K562 (cell line): ENCODE measurements around the gene SAMD9L. TPM values are rescaled to one million over a fixed set of nuclear protein-coding genes. Genes with fewer than 3 reads are reported as not detected.
A peak's percentile ranks its signal among the peaks of the same experiment; 100 is the strongest.
"Not testable (repeated sequence)": the region's sequence is repeated elsewhere in the genome, so short reads cannot be mapped to it uniquely, and the experiment has no call there.

Experiments used
- ATAC-seq: fragments of 200-7000 bp; cut with Tn5 transposase; 3 replicates; pipeline ENCODE4 v1.9.1; 2020; ENCODE audit warnings: moderate library complexity
- BruUV-seq: library from RNA; stranded (reverse); fragments of 400-500 nt; replicated peaks from 2 replicates; lab custom pipeline; 2021; lab: Mats Ljungman, UMichigan
- CTCF ChIA-PET: fragments of 300-600 bp; formaldehyde crosslinking; extraction: SDS; loops from one replicate; lab custom pipeline; 2021; ENCODE audit warnings: low intra/inter-chr PET ratio; lab: Yijun Ruan, JAX
- POLR2A ChIA-PET: fragments of 300-600, 350-650 bp; sonication (Branson Sonifier 250); formaldehyde crosslinking; extraction: SDS; loops from one replicate; lab custom pipeline; 2021; ENCODE audit warnings: antibody characterized with exemption, inconsistent platforms; lab: Yijun Ruan, JAX
- DNase-seq, 4 experiments: peaks; one replicate each; pipeline versions ENCODE4 v3.0.0 to v3.0.0-alpha.2; 2011 to 2018; ENCODE audit warnings: low spot score in 3 of 4, mixed read lengths in 3 of 4; ENCODE audit errors: extremely low read depth in 1 of 4
- FAIRE-seq: peaks from 2 replicates; lab custom pipeline; 2011; peaks lifted over from hg19 to GRCh38; lab: Jason Lieb, UNC
- H2AFZ ChIP-seq: 2 replicates; pipeline ENCODE4 v1.6.0; 2011; ENCODE audit warnings: low read depth, low read length, control low read depth, inconsistent platforms
- H3K27ac ChIP-seq: fragments of 200-600 bp; 3 replicates; pipeline ENCODE4 v1.8.0; 2011; ENCODE audit warnings: low read depth, mild to moderate bottlenecking, control low read depth, inconsistent platforms, low read length, moderate library complexity, mixed read lengths; ENCODE audit errors: extremely low read depth
- H3K27me3 ChIP-seq, 2 experiments: fragments of 300-600 bp in 1 of 2; 2 replicates in 1 of 2; 3 replicates in 1 of 2; pipeline versions ENCODE4 v1.6.0 to v1.8.0; 2011; ENCODE audit warnings: inconsistent platforms in 2 of 2, low read length in 2 of 2, mild to moderate bottlenecking in 1 of 2, mixed read lengths in 1 of 2, moderate library complexity in 1 of 2; ENCODE audit not compliant: control insufficient read depth in 2 of 2, insufficient read depth in 2 of 2
- H3K36me3 ChIP-seq: fragments of 300-600 bp; 3 replicates; pipeline ENCODE4 v1.8.0; 2011; ENCODE audit warnings: mild to moderate bottlenecking, low read length, inconsistent platforms; ENCODE audit not compliant: control insufficient read depth, insufficient read depth
- H3K4me1 ChIP-seq, 2 experiments: fragments of 200-600 bp in 1 of 2; replicated peaks in 1 of 2; 2 replicates in 1 of 2; 3 replicates in 1 of 2; pipeline versions ENCODE4 v1.5.1 to v1.8.0; 2011; ENCODE audit warnings: inconsistent platforms in 2 of 2, low read length in 2 of 2, mild to moderate bottlenecking in 1 of 2, mixed read lengths in 1 of 2, moderate library complexity in 1 of 2; ENCODE audit not compliant: control insufficient read depth in 2 of 2, insufficient read depth in 2 of 2
- H3K4me2 ChIP-seq: 2 replicates; pipeline ENCODE4 v1.6.1; 2011; ENCODE audit warnings: low read length, control low read depth, inconsistent platforms, mixed read lengths; ENCODE audit not compliant: insufficient read depth
- H3K4me3 ChIP-seq: fragments of 200-600 bp; sonication (generic), shearing (Covaris generic); 2 replicates; pipeline ENCODE4 v1.5.1; 2016; ENCODE audit warnings: control low read depth, inconsistent platforms
- H3K79me2 ChIP-seq: fragments of 200-600 bp; 3 replicates; pipeline ENCODE4 v1.8.0; 2011; ENCODE audit warnings: low read length, inconsistent platforms; ENCODE audit not compliant: control insufficient read depth, insufficient read depth
- H3K9ac ChIP-seq, 2 experiments: 2 replicates each; pipeline versions ENCODE4 v1.6.0 to v1.6.1; 2011; ENCODE audit warnings: low read depth in 2 of 2, low read length in 2 of 2, control low read depth in 1 of 2, inconsistent platforms in 1 of 2, mild to moderate bottlenecking in 1 of 2, mixed read lengths in 1 of 2; ENCODE audit not compliant: insufficient read depth in 1 of 2
- H3K9me1 ChIP-seq: one replicate; pipeline ENCODE4 v1.6.0; 2011; ENCODE audit warnings: inconsistent platforms, mild to moderate bottlenecking, low read length, moderate library complexity; ENCODE audit not compliant: control insufficient read depth, insufficient read depth
- H3K9me3 ChIP-seq: replicated peaks from 2 replicates; pipeline ENCODE4 v1.5.1; 2011; ENCODE audit warnings: low read depth, low read length, inconsistent platforms; ENCODE audit not compliant: control insufficient read depth, insufficient read depth
- H4K20me1 ChIP-seq: replicated peaks from 2 replicates; pipeline ENCODE4 v1.6.1; 2011; ENCODE audit warnings: low read length, inconsistent platforms, mixed read lengths; ENCODE audit not compliant: control insufficient read depth, insufficient read depth
- BCOR ChIP-seq: fragments of 450-650 bp; IDR thresholded peaks from 2 replicates; pipeline ENCODE4 v1.6.1; 2016
- ZNF146 ChIP-seq: IDR thresholded peaks from one replicate; pipeline ENCODE4 v1.6.1; 2018; ENCODE audit warnings: missing compliant biosample characterization; ENCODE audit not compliant: unreplicated experiment
- WGBS: fragments of 100-300 bp; shearing (Covaris generic); methylation state at CpG from one replicate; pipeline ENCODE4 v1.1.6; 2016; ENCODE audit warnings: low coverage, mixed read lengths; ENCODE audit not compliant: insufficient coverage; ENCODE audit errors: missing lambda C conversion rate; 5-methylcytosine and 5-hydroxymethylcytosine counted together
- in situ Hi-C: fragments of 300-500 bp; cut with MboI; formaldehyde crosslinking; loops from 4 replicates; pipeline ENCODE4 v1.15.0; 2018; ENCODE audit warnings: inconsistent platforms, mixed read lengths
- intact Hi-C: fragments of 100-400 bp; cut with micrococcal nuclease; formaldehyde crosslinking; loops from 2 replicates; pipeline ENCODE4 v1.14.2; 2022
- polyA plus RNA-seq, 8 experiments: library from polyadenylated mRNA; depleted of rRNA in 4 of 8; stranded (reverse) in 5 of 8; unstranded in 3 of 8; fragments of >200 nt; fragmentation: Nextera tagmentation in 2 of 8; fragmentation: Illumina TruSeq in 1 of 8; extraction: Ambion mirVana in 2 of 8; extraction: Trizol in 1 of 8; gene quantifications; 2 replicates each; pipeline versions ENCODE4 v1.2.1 to v1.2.3, GENCODE V29; 2011 to 2014; ENCODE audit warnings: inconsistent platforms in 1 of 8, missing spikeins in 1 of 8
- total RNA-seq, 7 experiments: library from RNA; depleted of rRNA in 6 of 7; stranded (reverse); fragments of >200 nt in 6 of 7; fragmentation: Illumina TruSeq in 2 of 7; extraction: Trizol in 2 of 7; gene quantifications; 2 replicates each; pipeline versions ENCODE4 v1.2.1 to v1.2.3, GENCODE V29; 2011 to 2021; ENCODE audit warnings: low replicate concordance in 1 of 7

Gene SAMD9L
- total and polyA plus RNA-seq, 9 of the 15 experiments (the other 6 are each of a cell fraction or from before 2014, with no cell fraction given): 0.15 to 1.0 (median 0.48) TPM

GRCh38 chr7:93126954-93127353 lies 21.2 kb downstream of the SAMD9L start:
- H3K79me2 ChIP-seq, H3K27ac ChIP-seq, H3K36me3 ChIP-seq, BruUV-seq, H3K27me3 ChIP-seq, H3K4me2 ChIP-seq, in situ Hi-C loops, ATAC-seq, POLR2A ChIA-PET, H3K9me1 ChIP-seq, CTCF ChIA-PET, FAIRE-seq, H3K9me3 ChIP-seq, H3K9ac ChIP-seq, H3K4me3 ChIP-seq, intact Hi-C loops, DNase-seq, H3K4me1 ChIP-seq, H2AFZ ChIP-seq, H4K20me1 ChIP-seq: not testable (repeated sequence)
- TF ChIP-seq ZNF146 (CRISPR knock-in tag) (peak; percentile 56), BCOR (peak; percentile 48; the same call in 1 of the 2 replicates)
- WGBS: 0% methylated on average over 1 of the region's 1 CpG

GRCh38 chr7:93123532-93123931 lies 24.7 kb downstream of the SAMD9L start:
- DNase-seq, intact Hi-C loops, H3K27me3 ChIP-seq, H3K4me2 ChIP-seq, H3K9me3 ChIP-seq, in situ Hi-C loops, H3K4me1 ChIP-seq, H3K79me2 ChIP-seq, FAIRE-seq, CTCF ChIA-PET, H4K20me1 ChIP-seq, H3K9me1 ChIP-seq, H3K27ac ChIP-seq, H3K4me3 ChIP-seq, H2AFZ ChIP-seq, ATAC-seq, H3K36me3 ChIP-seq, H3K9ac ChIP-seq, POLR2A ChIA-PET, BruUV-seq: not testable (repeated sequence)
- WGBS: 1% methylated on average over 3 of the region's 3 CpGs
